WTC11 (cell line): Measurements from ENCODE around the gene NMT2. TPM values are rescaled to one million over a fixed set of nuclear protein-coding genes. Genes with fewer than 3 reads are reported as not detected.

Experiments used
- ATAC-seq: fragments of 200-7000 bp; cut with Tn5 transposase; 2 replicates; pipeline ENCODE4 v1.10.0; 2021; ENCODE audit warnings: mild to moderate bottlenecking, moderate library complexity
- CTCF ChIA-PET: fragments of 300-600 bp; sonication (Branson Sonifier 250); formaldehyde crosslinking; loops from one replicate; lab custom pipeline; 2021; ENCODE audit warnings: antibody characterized with exemption; lab: Charles Lee
- POLR2A ChIA-PET: fragments of 350-600 bp; sonication (Branson Sonifier 250); formaldehyde crosslinking; loops from one replicate; lab custom pipeline; 2021; ENCODE audit warnings: antibody characterized with exemption; lab: Charles Lee
- DNase-seq: peaks from one replicate; pipeline ENCODE4 v3.0.0; 2021; ENCODE audit warnings: low spot score
- H3K27ac Mint-ChIP-seq: 2 replicates; pipeline ENCODE4 v1.8.0; 2021; ENCODE audit warnings: mixed read lengths
- H3K27me3 Mint-ChIP-seq: 2 replicates; pipeline ENCODE4 v1.8.0; 2021; ENCODE audit warnings: low read depth, mild to moderate bottlenecking, moderate library complexity, mixed read lengths
- H3K36me3 Mint-ChIP-seq: 2 replicates; pipeline ENCODE4 v1.8.0; 2021; ENCODE audit warnings: mixed read lengths
- H3K4me1 Mint-ChIP-seq: 2 replicates; pipeline ENCODE4 v1.8.0; 2022; ENCODE audit warnings: mixed read lengths
- H3K4me3 Mint-ChIP-seq: 2 replicates; pipeline ENCODE4 v1.8.0; 2021; ENCODE audit warnings: mild to moderate bottlenecking, moderate library complexity, mixed read lengths
- H3K9me3 Mint-ChIP-seq: 2 replicates; pipeline ENCODE4 v1.8.0; 2021; ENCODE audit warnings: mixed read lengths
- ELF4 ChIP-seq: sonication (generic); formaldehyde crosslinking; IDR thresholded peaks from 2 replicates; pipeline ENCODE4 v1.8.1; 2022; ENCODE audit warnings: low read depth, mild to moderate bottlenecking, moderate library complexity, missing genetic modification reagents
- FOXK1 ChIP-seq: sonication (generic); formaldehyde crosslinking; IDR thresholded peaks from 2 replicates; pipeline ENCODE4 v1.8.0; 2022; ENCODE audit warnings: mild to moderate bottlenecking, moderate library complexity, missing genetic modification reagents
- FOXP1 ChIP-seq: sonication (generic); formaldehyde crosslinking; IDR thresholded peaks from 2 replicates; pipeline ENCODE4 v1.8.0; 2022; ENCODE audit warnings: missing genetic modification reagents, mild to moderate bottlenecking, moderate library complexity, borderline replicate concordance
- GRHL2 ChIP-seq: fragments of 250-450 bp; sonication (Bioruptor Pico); IDR thresholded peaks from 2 replicates; pipeline ENCODE4 v1.8.0; 2022; ENCODE audit warnings: mild to moderate bottlenecking, moderate library complexity; ENCODE audit not compliant: insufficient replicate concordance, severe bottlenecking
- HMGA2 ChIP-seq: fragments of 250-450 bp; sonication (Bioruptor Pico); IDR thresholded peaks from 2 replicates; pipeline ENCODE4 v1.4.0; 2021; ENCODE audit warnings: mild to moderate bottlenecking, moderate library complexity
- PRRX2 ChIP-seq: fragments of 250-450 bp; sonication (Bioruptor Pico); IDR thresholded peaks from 2 replicates; pipeline ENCODE4 v1.8.0; 2021; ENCODE audit warnings: mild to moderate bottlenecking
- RELA ChIP-seq: sonication (generic); formaldehyde crosslinking; IDR thresholded peaks from 2 replicates; pipeline ENCODE4 v1.8.1; 2022; ENCODE audit warnings: missing genetic modification reagents, mild to moderate bottlenecking, borderline replicate concordance
- TEAD1 ChIP-seq: sonication (generic); formaldehyde crosslinking; IDR thresholded peaks from 2 replicates; pipeline ENCODE4 v1.8.0; 2022; ENCODE audit warnings: mild to moderate bottlenecking, missing genetic modification reagents
- TP53 ChIP-seq: sonication (generic); formaldehyde crosslinking; IDR thresholded peaks from 2 replicates; pipeline ENCODE4 v1.8.1; 2023; ENCODE audit warnings: mild to moderate bottlenecking, missing genetic modification reagents
- ZNF263 ChIP-seq: sonication (generic); formaldehyde crosslinking; IDR thresholded peaks from 2 replicates; pipeline ENCODE4 v1.8.1; 2022; ENCODE audit warnings: low read depth, mild to moderate bottlenecking, moderate library complexity, missing genetic modification reagents
- total RNA-seq: library from RNA; stranded (reverse); gene quantifications from 3 replicates; pipeline ENCODE4 v1.2.3, GENCODE V29; 2021
- TF ChIP-seq, protein P1 (sequence below): sonication (generic); formaldehyde crosslinking; IDR thresholded peaks from 2 replicates; pipeline ENCODE4 v1.8.1; 2022; ENCODE audit warnings: low read depth, mild to moderate bottlenecking, moderate library complexity, missing genetic modification reagents, borderline replicate concordance
- TF ChIP-seq, protein P2 (sequence below): fragments of 250-450 bp; sonication (Bioruptor Pico); IDR thresholded peaks from 2 replicates; pipeline ENCODE4 v1.9.0; 2021; ENCODE audit warnings: mild to moderate bottlenecking
- TF ChIP-seq, protein P3 (sequence below): fragments of 250-450 bp; sonication (Bioruptor Pico); conservative IDR thresholded peaks from 2 replicates; pipeline ENCODE4 v1.9.0; 2021; ENCODE audit warnings: mild to moderate bottlenecking
- TF ChIP-seq, protein P4 (sequence below): sonication (generic); formaldehyde crosslinking; IDR thresholded peaks from 2 replicates; pipeline ENCODE4 v1.8.1; 2023; ENCODE audit warnings: mild to moderate bottlenecking, missing genetic modification reagents
- TF ChIP-seq, protein P5 (sequence below): sonication (generic); formaldehyde crosslinking; IDR thresholded peaks from 2 replicates; pipeline ENCODE4 v1.8.0; 2022; ENCODE audit warnings: mild to moderate bottlenecking, missing genetic modification reagents
- TF ChIP-seq, protein P6 (sequence below): sonication (generic); formaldehyde crosslinking; IDR thresholded peaks from 2 replicates; pipeline ENCODE4 v1.8.1; 2023; ENCODE audit warnings: mild to moderate bottlenecking, missing genetic modification reagents, moderate library complexity
- TF ChIP-seq, protein P7 (sequence below): sonication (generic); formaldehyde crosslinking; IDR thresholded peaks from 2 replicates; pipeline ENCODE4 v1.8.0; 2022; ENCODE audit warnings: mild to moderate bottlenecking, missing genetic modification reagents
- TF ChIP-seq, protein P8 (sequence below): sonication (generic); formaldehyde crosslinking; IDR thresholded peaks from 2 replicates; pipeline ENCODE4 v1.8.0; 2022; ENCODE audit warnings: mild to moderate bottlenecking, missing genetic modification reagents
- TF ChIP-seq, protein P9 (sequence below): fragments of 250-450 bp; sonication (Bioruptor Pico); IDR thresholded peaks from 2 replicates; pipeline ENCODE4 v1.8.0; 2021; ENCODE audit warnings: mild to moderate bottlenecking

Gene NMT2
- total RNA-seq, 1 experiment from 2014 or later, result 11.7 TPM

DNA sequence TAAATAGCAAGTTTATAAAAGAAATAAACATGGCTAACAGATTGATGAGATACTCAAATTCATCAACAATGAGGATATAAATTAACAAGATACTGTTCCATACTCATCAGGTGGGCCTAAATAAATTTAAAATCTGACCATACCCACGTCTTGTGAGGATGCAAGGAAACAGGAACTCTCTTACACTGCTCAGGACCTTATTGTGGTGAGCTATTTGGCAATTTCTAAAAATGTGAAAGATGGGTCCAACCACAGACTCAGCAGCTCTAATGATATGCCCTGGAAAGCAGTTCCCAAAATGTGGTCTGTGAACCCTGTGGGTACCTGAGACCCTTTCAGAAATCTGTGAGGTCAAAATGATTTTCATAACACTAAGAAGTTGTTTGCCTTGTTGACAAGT lies 49.9 kb downstream of the NMT2 start (continued):
- TF ChIP-seq, protein P1, sequence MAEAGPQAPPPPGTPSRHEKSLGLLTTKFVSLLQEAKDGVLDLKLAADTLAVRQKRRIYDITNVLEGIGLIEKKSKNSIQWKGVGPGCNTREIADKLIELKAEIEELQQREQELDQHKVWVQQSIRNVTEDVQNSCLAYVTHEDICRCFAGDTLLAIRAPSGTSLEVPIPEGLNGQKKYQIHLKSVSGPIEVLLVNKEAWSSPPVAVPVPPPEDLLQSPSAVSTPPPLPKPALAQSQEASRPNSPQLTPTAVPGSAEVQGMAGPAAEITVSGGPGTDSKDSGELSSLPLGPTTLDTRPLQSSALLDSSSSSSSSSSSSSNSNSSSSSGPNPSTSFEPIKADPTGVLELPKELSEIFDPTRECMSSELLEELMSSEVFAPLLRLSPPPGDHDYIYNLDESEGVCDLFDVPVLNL (CRISPR knock-in tag), result no peak
- TF ChIP-seq, protein P2, sequence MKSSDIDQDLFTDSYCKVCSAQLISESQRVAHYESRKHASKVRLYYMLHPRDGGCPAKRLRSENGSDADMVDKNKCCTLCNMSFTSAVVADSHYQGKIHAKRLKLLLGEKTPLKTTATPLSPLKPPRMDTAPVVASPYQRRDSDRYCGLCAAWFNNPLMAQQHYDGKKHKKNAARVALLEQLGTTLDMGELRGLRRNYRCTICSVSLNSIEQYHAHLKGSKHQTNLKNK, result no peak
- no peak for TF ChIP-seq TEAD1 (CRISPR knock-in tag)
- TF ChIP-seq, protein P3, sequence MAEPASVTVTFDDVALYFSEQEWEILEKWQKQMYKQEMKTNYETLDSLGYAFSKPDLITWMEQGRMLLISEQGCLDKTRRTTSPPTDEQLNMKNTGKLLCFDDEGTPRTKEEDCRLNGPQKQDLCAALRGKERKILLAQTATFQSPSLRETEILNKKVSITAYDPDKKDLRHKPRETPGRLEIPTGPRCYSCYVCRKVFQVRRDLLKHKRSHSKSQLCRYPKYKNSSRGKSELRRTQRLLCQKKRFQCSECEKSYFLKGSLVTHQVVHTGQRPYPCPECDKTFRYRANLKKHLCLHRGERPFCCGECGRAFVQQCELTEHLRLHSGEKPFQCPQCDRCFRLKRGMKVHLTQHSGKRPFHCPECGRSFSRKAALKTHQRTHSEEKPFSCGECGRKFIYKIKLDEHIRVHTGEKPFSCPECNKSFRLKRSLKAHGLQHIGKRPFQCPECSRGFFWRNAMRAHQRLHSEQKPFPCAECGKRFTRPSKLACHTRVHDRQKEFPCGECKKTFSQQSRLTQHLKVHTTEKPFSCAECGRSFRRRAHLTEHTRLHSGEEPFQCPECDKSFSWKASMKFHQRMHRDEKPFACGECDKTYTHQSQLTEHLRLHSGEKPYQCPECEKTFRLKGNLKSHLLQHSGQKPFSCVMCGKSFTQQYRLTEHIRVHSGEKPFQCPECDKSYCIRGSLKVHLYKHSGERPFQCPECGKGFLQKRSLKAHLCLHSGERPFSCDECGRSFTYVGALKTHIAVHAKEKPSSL (CRISPR knock-in tag), result no peak
- TF ChIP-seq, all 79 proteins: peak for 0

DNA sequence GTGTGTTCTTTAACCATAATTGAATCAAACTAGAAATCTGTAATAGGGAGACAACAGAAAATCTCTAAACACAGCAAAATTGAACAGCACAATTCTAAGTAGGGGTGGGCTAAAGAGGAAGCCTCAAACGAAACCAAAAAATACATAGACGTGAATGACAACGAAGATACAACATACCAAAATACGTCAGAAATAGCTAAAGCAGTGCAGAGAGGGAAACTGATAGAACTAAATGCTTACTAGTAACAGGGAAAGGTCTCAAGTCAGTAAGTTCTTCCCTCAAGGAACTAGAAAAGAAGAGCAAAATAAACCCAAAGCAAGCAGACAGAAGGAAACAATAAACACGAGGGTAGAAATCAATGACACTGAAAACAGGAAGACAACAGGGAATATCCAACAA lies 52.3 kb downstream of the NMT2 start:
- CTCF ChIA-PET, result no interaction called here
- H3K27ac Mint-ChIP-seq, result no peak overlapping the region
- DNase-seq (no peak), ATAC-seq (no peak)
- H3K9me3 Mint-ChIP-seq, result no peaks in the 10 kb centered on the region
- H3K36me3 Mint-ChIP-seq, result peaks cover 17% of the 10 kb centered on the region
- H3K4me1 Mint-ChIP-seq, result no peaks in the 10 kb centered on the region
- H3K4me3 Mint-ChIP-seq, result no peak overlapping the region
- TF ChIP-seq, protein P3 (CRISPR knock-in tag), result no peak
- TF ChIP-seq ZNF263 (CRISPR knock-in tag), result no peak
- TF ChIP-seq FOXK1 (CRISPR knock-in tag), result no peak
- TF ChIP-seq, protein P4, sequence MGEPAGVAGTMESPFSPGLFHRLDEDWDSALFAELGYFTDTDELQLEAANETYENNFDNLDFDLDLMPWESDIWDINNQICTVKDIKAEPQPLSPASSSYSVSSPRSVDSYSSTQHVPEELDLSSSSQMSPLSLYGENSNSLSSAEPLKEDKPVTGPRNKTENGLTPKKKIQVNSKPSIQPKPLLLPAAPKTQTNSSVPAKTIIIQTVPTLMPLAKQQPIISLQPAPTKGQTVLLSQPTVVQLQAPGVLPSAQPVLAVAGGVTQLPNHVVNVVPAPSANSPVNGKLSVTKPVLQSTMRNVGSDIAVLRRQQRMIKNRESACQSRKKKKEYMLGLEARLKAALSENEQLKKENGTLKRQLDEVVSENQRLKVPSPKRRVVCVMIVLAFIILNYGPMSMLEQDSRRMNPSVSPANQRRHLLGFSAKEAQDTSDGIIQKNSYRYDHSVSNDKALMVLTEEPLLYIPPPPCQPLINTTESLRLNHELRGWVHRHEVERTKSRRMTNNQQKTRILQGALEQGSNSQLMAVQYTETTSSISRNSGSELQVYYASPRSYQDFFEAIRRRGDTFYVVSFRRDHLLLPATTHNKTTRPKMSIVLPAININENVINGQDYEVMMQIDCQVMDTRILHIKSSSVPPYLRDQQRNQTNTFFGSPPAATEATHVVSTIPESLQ (CRISPR knock-in tag), result no peak
- no peak for TF ChIP-seq ELF4 (CRISPR knock-in tag)
- no peak for TF ChIP-seq GRHL2
- TF ChIP-seq FOXP1 (CRISPR knock-in tag), result no peak
- no peak for TF ChIP-seq HMGA2
- TF ChIP-seq, protein P5, sequence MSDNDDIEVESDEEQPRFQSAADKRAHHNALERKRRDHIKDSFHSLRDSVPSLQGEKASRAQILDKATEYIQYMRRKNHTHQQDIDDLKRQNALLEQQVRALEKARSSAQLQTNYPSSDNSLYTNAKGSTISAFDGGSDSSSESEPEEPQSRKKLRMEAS (CRISPR knock-in tag), result no peak
- POLR2A ChIA-PET, result no interaction called here
- H3K27me3 Mint-ChIP-seq, result no peaks in the 10 kb centered on the region; the same call in 1 of the 2 replicates

DNA sequence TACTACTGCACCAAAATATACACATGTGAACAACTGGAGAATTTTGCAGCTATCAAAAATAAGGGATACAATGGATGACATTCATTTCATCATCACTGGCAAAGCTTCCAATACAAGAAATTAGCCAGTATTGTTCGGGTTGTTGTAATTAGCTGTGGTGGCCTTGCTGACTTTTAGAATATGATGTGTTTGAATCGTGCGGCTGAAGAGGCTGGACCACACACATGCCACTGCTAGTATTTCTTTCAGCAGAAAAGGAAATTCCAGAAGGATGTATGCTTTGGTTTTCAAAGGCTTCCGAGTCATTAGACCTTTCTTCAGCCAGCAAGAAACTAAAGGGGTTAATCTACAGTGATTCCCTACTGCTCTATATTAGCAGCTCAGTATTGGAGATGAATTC lies 54.7 kb downstream of the NMT2 start:
- ATAC-seq (no peak), DNase-seq (no peak)
- POLR2A ChIA-PET, result no interaction called here
- no peaks in the 10 kb centered on the region for H3K9me3 Mint-ChIP-seq
- H3K4me3 Mint-ChIP-seq, result no peak overlapping the region
- H3K27ac Mint-ChIP-seq, result no peak overlapping the region
- no peaks in the 10 kb centered on the region; the same call in 1 of the 2 replicates for H3K27me3 Mint-ChIP-seq
- CTCF ChIA-PET, result no interaction called here
- H3K4me1 Mint-ChIP-seq, result no peaks in the 10 kb centered on the region
- H3K36me3 Mint-ChIP-seq, result peaks cover 11% of the 10 kb centered on the region
- no peak for TF ChIP-seq RELA
- no peak for TF ChIP-seq GRHL2
- TF ChIP-seq PRRX2, result no peak
- TF ChIP-seq, protein P6, sequence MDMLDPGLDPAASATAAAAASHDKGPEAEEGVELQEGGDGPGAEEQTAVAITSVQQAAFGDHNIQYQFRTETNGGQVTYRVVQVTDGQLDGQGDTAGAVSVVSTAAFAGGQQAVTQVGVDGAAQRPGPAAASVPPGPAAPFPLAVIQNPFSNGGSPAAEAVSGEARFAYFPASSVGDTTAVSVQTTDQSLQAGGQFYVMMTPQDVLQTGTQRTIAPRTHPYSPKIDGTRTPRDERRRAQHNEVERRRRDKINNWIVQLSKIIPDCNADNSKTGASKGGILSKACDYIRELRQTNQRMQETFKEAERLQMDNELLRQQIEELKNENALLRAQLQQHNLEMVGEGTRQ (CRISPR knock-in tag), result no peak
- TF ChIP-seq, protein P7, sequence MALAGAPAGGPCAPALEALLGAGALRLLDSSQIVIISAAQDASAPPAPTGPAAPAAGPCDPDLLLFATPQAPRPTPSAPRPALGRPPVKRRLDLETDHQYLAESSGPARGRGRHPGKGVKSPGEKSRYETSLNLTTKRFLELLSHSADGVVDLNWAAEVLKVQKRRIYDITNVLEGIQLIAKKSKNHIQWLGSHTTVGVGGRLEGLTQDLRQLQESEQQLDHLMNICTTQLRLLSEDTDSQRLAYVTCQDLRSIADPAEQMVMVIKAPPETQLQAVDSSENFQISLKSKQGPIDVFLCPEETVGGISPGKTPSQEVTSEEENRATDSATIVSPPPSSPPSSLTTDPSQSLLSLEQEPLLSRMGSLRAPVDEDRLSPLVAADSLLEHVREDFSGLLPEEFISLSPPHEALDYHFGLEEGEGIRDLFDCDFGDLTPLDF (CRISPR knock-in tag), result no peak
- TF ChIP-seq, protein P8, sequence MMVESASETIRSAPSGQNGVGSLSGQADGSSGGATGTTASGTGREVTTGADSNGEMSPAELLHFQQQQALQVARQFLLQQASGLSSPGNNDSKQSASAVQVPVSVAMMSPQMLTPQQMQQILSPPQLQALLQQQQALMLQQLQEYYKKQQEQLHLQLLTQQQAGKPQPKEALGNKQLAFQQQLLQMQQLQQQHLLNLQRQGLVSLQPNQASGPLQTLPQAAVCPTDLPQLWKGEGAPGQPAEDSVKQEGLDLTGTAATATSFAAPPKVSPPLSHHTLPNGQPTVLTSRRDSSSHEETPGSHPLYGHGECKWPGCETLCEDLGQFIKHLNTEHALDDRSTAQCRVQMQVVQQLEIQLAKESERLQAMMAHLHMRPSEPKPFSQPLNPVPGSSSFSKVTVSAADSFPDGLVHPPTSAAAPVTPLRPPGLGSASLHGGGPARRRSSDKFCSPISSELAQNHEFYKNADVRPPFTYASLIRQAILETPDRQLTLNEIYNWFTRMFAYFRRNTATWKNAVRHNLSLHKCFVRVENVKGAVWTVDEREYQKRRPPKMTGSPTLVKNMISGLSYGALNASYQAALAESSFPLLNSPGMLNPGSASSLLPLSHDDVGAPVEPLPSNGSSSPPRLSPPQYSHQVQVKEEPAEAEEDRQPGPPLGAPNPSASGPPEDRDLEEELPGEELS, result no peak
- no peak for TF ChIP-seq TP53
- TF ChIP-seq, protein P9, sequence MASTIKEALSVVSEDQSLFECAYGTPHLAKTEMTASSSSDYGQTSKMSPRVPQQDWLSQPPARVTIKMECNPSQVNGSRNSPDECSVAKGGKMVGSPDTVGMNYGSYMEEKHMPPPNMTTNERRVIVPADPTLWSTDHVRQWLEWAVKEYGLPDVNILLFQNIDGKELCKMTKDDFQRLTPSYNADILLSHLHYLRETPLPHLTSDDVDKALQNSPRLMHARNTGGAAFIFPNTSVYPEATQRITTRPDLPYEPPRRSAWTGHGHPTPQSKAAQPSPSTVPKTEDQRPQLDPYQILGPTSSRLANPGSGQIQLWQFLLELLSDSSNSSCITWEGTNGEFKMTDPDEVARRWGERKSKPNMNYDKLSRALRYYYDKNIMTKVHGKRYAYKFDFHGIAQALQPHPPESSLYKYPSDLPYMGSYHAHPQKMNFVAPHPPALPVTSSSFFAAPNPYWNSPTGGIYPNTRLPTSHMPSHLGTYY (CRISPR knock-in tag), result no peak
